Left lung (tissue), 10 donors: ENCODE results near the gene EML1. TPM values are rescaled to one million over a fixed set of nuclear protein-coding genes. Genes with fewer than 3 reads are reported as not detected.

ENCODE experiments used
- ATAC-seq: fragments of 200-7000 bp; cut with Tn5 transposase; one replicate; pipeline ENCODE4 v1.9.1; 2020; ENCODE audit warnings: moderate library complexity
- DNase-seq, 4 donors: peaks; one replicate each; pipeline ENCODE4 v3.0.0-alpha.2; 2013 to 2020
- H3K27ac ChIP-seq, 2 donors: fragments of 200-600 bp; sonication (generic) in 1 of 2; one replicate each; pipeline versions ENCODE4 v1.5.0 to v1.8.0; 2020 to 2021
- H3K27me3 ChIP-seq, 2 donors: fragments of 200-600 bp; sonication (generic) in 1 of 2; one replicate each; pipeline versions ENCODE4 v1.5.0 to v1.8.0; 2020 to 2021
- H3K36me3 ChIP-seq, 2 donors: fragments of 200-600 bp; sonication (generic) in 1 of 2; one replicate each; pipeline versions ENCODE4 v1.5.0 to v1.8.0; 2020 to 2021
- H3K4me1 ChIP-seq, 2 donors: fragments of 200-600 bp; one replicate each; pipeline ENCODE4 v1.8.0; 2021
- H3K4me3 ChIP-seq, 2 donors: fragments of 200-600 bp; sonication (generic) in 1 of 2; one replicate each; pipeline versions ENCODE4 v1.5.0 to v1.8.0; 2020 to 2021; ENCODE audit warnings: mild to moderate bottlenecking in 1 of 2
- H3K9me3 ChIP-seq, 2 donors: fragments of 200-600 bp; sonication (generic) in 1 of 2; one replicate each; pipeline versions ENCODE4 v1.5.0 to v1.8.0; 2020 to 2021
- intact Hi-C, 2 donors: fragments of 100-400 bp; cut with DNase I; formaldehyde crosslinking; loops; one replicate each; pipeline versions ENCODE4 v1.11.2 to v1.14.2; 2022
- polyA plus RNA-seq, 6 donors: library from polyadenylated mRNA; unstranded; fragments of 120-200 nt; gene quantifications; one replicate each; pipeline ENCODE4 v1.2.1, GENCODE V29; 2013; ENCODE audit not compliant: insufficient read length in 6 of 6
- total RNA-seq, 2 donors: library from RNA; stranded (reverse); fragmentation: NEBNext Ultra II Directional; extraction: Animal tissue kit (Norgen Biotek cat#: 25700); gene quantifications; one replicate each; pipeline ENCODE4 v1.2.1, GENCODE V29; 2021
- TF ChIP-seq, protein P1 (sequence below), 2 donors: fragments of 200-600 bp; sonication (generic) in 1 of 2; IDR thresholded peaks; one replicate each; pipeline versions ENCODE4 v1.5.0 to v1.8.0; 2021; ENCODE audit warnings: antibody characterized with exemption in 2 of 2
- donor health status: DM: no; HTN: yes; CAD: no.
- donor health status: DM: no; HTN: no; CAD: no.

The EML1 gene
- total and polyA plus RNA-seq, 8 donors, result 24.6 to 48.6 (median 42.2) TPM

DNA sequence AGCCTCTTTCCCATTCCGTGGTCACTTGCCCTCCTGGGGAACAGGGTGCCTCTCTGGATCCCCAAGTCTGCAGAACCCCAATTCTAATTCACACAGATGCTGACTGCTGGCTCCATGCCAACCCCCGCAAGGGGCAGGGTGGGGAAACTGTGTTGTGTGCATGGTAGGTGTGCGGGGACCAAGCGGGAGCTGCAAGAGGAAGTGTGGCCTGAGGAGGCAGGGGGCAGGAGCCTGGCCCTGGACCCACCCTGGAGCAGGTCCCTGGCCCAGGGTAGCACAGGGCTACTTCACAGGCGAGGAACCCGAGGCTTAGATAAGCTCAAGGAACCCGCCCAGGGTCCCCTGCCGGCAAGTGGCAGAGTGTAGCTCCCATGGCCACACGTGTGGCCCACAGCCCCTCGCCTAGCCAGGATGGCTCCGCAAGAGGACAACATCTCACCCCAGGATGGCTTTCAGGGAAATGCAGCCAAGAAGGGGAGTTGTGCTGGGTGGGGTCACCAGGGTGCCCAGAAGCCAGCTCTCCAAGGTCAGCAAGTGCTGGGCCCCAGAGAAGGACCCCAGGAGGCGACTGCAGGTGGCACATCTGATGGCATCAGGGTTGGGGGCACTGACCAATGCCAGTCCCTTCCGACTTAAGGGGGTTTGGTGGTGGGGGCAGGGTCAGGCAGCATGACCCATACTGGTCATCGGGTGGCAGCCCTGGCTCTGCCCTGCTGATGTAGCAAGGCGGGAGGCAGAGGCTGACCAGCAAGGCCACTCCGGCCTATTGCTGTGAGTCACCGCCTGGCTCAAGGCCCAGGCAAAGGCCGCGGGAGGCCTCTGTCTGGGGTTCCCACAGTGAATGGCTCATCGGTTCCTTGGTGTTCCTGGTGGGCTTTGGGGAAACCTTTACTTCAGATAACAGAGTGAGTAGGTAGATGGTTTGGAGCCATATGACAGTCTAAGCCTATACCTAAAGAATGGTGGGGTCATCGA lies 37.3 kb upstream of the EML1 start:
- Histone ChIP-seq H3K9me3 (no peaks in the 10 kb centered on the region), H3K4me1 (peaks cover 20 to 26% of the 10 kb centered on the region in 2 donors), H3K27ac (no peak overlapping the region), H3K27me3 (peaks cover 0 to 23% of the 10 kb centered on the region in 2 donors), H3K36me3 (no peaks in the 10 kb centered on the region), H3K4me3 (no peak overlapping the region)
- TF ChIP-seq, protein P1, sequence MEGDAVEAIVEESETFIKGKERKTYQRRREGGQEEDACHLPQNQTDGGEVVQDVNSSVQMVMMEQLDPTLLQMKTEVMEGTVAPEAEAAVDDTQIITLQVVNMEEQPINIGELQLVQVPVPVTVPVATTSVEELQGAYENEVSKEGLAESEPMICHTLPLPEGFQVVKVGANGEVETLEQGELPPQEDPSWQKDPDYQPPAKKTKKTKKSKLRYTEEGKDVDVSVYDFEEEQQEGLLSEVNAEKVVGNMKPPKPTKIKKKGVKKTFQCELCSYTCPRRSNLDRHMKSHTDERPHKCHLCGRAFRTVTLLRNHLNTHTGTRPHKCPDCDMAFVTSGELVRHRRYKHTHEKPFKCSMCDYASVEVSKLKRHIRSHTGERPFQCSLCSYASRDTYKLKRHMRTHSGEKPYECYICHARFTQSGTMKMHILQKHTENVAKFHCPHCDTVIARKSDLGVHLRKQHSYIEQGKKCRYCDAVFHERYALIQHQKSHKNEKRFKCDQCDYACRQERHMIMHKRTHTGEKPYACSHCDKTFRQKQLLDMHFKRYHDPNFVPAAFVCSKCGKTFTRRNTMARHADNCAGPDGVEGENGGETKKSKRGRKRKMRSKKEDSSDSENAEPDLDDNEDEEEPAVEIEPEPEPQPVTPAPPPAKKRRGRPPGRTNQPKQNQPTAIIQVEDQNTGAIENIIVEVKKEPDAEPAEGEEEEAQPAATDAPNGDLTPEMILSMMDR (IDR thresholded peaks at IDR 0.05), result no peak
- intact Hi-C loops, result no loop called here
- DNase-seq (peak in 2 of 4 donors; percentile 55 to 82), ATAC-seq (peak; percentile 80)

DNA sequence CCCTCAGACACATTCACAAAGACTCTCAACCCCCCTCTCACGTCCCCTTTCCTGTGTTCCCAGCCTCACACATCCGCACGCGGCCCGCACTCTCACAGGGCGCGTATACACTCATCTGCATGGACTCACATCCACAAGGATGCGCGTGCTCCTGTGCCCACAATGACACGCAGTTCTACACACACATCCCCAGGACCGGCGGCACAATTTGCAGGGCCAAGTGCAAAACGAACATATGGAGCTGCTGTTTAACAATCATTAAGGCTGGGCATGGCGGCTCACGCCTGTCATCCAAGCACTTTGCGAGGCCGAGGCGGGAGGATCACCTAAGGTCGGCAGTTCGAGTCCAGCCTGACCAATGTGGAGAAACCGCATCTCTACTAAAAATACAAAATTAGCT lies 36.4 kb upstream of the EML1 start:
- H3K27ac ChIP-seq, result no peak overlapping the region

DNA sequence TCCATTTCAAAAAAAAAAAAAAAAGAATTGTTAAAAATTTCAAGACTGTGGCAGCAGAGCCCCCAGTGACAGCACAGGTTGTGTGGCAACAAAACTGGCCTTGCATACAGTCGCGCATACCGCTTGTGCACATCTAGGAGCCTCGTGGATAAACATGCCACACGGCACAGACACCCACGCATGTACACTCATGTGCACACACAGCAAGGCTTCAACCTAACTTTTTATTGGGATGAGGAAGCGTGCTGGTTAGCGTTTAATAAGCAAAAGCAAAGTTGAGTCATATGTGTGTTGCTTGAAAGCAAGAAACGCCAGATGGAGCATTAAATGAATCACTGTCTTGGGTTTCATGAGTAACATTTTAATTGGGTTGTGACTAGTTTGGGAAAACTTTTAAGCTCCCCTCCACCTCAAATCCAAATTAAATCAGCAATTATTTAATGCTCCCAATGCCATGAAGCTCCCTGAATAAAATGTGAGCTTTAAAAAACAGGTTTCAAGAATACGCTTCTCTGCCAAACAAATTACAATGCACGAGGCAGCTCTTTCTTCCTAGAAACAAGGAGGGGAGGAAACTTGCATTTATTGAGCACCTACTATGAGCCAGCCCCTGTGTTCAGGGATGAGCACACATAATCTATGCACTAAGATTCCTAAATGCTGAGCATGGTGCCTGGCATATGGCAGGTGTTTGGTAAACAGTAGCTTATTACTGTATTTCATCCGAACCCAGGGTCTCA lies 35.7 kb upstream of the EML1 start:
- ATAC-seq (peak; percentile 21), DNase-seq (peak in 1 of 4 donors; percentile 11)
- Histone ChIP-seq H3K9me3 (no peaks in the 10 kb centered on the region), H3K4me1 (peaks cover 16 to 21% of the 10 kb centered on the region in 2 donors), H3K27ac (no peak overlapping the region), H3K27me3 (peaks cover 0 to 16% of the 10 kb centered on the region in 2 donors), H3K36me3 (no peaks in the 10 kb centered on the region), H3K4me3 (no peak overlapping the region)
- intact Hi-C loops, result no loop called here
- TF ChIP-seq, protein P1 (IDR thresholded peaks at IDR 0.05), result no peak

More for the DNA sequence above, 36.4 kb upstream of the EML1 start:
- Histone ChIP-seq H3K4me3 (no peak overlapping the region), H3K36me3 (no peaks in the 10 kb centered on the region), H3K9me3 (no peaks in the 10 kb centered on the region), H3K27me3 (peaks cover 0 to 23% of the 10 kb centered on the region in 2 donors), H3K4me1 (peaks cover 20 to 26% of the 10 kb centered on the region in 2 donors)
- intact Hi-C loops, result no loop called here
- TF ChIP-seq, protein P1 (IDR thresholded peaks at IDR 0.05), result no peak
- ATAC-seq, result no peak
- DNase-seq, result peak in 1 of 4 donors; percentile 30

DNA sequence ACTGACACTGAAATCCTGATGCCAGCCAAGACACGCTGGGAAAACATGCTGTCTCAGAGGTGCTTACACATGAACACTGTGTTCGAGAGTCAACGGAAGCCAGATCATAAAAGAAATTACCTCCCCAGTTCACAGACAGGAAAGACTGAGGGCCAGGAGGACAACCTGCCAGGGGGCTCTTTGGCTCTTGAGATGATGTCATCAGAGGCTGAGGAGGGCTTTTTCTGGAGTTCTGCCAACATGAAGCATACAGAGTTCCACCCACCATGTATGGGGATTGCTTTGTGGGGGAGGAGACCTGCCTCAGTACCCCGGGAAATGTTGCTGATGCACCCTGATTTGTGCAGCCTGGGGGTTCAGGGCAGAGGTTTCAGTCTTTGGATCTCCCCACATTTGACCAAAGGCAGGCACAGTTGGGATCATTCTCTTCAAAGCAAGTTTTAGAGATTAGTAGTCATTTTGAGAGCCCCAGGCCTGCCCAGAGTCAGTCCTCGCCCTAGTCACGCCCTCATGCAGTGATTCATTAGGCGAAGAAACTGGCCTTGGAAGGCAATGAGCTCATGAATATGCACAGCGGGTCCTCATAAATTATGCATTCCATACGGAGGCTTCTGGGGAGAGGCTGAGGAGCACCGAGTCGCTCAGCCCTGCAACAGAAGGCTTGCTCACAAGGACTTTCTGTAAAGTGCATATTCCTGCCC lies 34.9 kb upstream of the EML1 start:
- Histone ChIP-seq H3K9me3 (no peaks in the 10 kb centered on the region), H3K4me1 (peaks cover 12 to 16% of the 10 kb centered on the region in 2 donors), H3K27me3 (peaks cover 0 to 10% of the 10 kb centered on the region in 2 donors), H3K27ac (no peak overlapping the region), H3K4me3 (no peak overlapping the region), H3K36me3 (no peaks in the 10 kb centered on the region)
- peak; percentile 36 for ATAC-seq
- TF ChIP-seq, protein P1 (IDR thresholded peaks at IDR 0.05), result no peak
- intact Hi-C loops, result no loop called here
- DNase-seq, result peak in 1 of 4 donors; percentile 33
